Measurements from ENCODE around the gene CCDC192. TPM values are rescaled to one million over a fixed set of nuclear protein-coding genes. Genes with fewer than 3 reads are reported as not detected.

CCDC192 gene
- total RNA-seq, 2 donors from 2014 or later: not detected

- no peak for TF ChIP-seq CTCF (IDR thresholded peaks at IDR 0.05)
- no peaks in the 10 kb centered on the region for H3K9me3 ChIP-seq
- H3K27ac ChIP-seq: no peak overlapping the region
- no peaks in the 10 kb centered on the region for H3K4me1 ChIP-seq (ENCODE audit: control insufficient read depth in 1 of 2, low read depth in 2 of 2)
- ATAC-seq (ENCODE audit: insufficient number of reproducible peaks, low FRiP score, low read depth) (no peak), DNase-seq (ENCODE audit: low spot score) (no peak)
- H3K4me3 ChIP-seq: no peak overlapping the region
- H3K36me3 ChIP-seq: no peaks in the 10 kb centered on the region
- H3K27me3 ChIP-seq (replicated peaks; ENCODE audit: insufficient read depth): no peaks in the 10 kb centered on the region
These were observed 189.4 kb downstream of the CCDC192 start for GRCh38 chr5:127892467-127893207.

GRCh38 chr5:127893232-127893631 is 190.0 kb downstream of the CCDC192 start:
- no peak overlapping the region for H3K4me3 ChIP-seq
- H3K4me1 ChIP-seq (ENCODE audit: control insufficient read depth in 1 of 2, low read depth in 2 of 2): no peaks in the 10 kb centered on the region
- H3K9me3 ChIP-seq: no peaks in the 10 kb centered on the region
- no peaks in the 10 kb centered on the region for H3K36me3 ChIP-seq
- DNase-seq (ENCODE audit: low spot score): no peak
- no peak for ATAC-seq (ENCODE audit: insufficient number of reproducible peaks, low FRiP score, low read depth)
- no peak overlapping the region for H3K27ac ChIP-seq
- H3K27me3 ChIP-seq (replicated peaks; ENCODE audit: insufficient read depth): no peaks in the 10 kb centered on the region
- TF ChIP-seq CTCF (IDR thresholded peaks at IDR 0.05): no peak

GRCh38 chr5:127894461-127894860 is 191.3 kb downstream of the CCDC192 start:
- Histone ChIP-seq H3K27ac (no peak overlapping the region), H3K9me3 (no peaks in the 10 kb centered on the region), H3K4me3 (no peak overlapping the region), H3K36me3 (no peaks in the 10 kb centered on the region), H3K27me3 (replicated peaks; ENCODE audit: insufficient read depth) (no peaks in the 10 kb centered on the region), H3K4me1 (ENCODE audit: control insufficient read depth in 1 of 2, low read depth in 2 of 2) (no peaks in the 10 kb centered on the region)
- DNase-seq (ENCODE audit: low spot score): no peak
- no peak for TF ChIP-seq CTCF (IDR thresholded peaks at IDR 0.05)
- ATAC-seq (ENCODE audit: insufficient number of reproducible peaks, low FRiP score, low read depth): no peak

GRCh38 chr5:127898551-127899213 is 195.5 kb downstream of the CCDC192 start:
- DNase-seq (ENCODE audit: low spot score) (no peak), ATAC-seq (ENCODE audit: insufficient number of reproducible peaks, low FRiP score, low read depth) (no peak)
- H3K27me3 ChIP-seq (replicated peaks; ENCODE audit: insufficient read depth): no peaks in the 10 kb centered on the region
- H3K4me3 ChIP-seq: no peak overlapping the region
- H3K4me1 ChIP-seq (ENCODE audit: control insufficient read depth in 1 of 2, low read depth in 2 of 2): no peaks in the 10 kb centered on the region
- no peaks in the 10 kb centered on the region for H3K9me3 ChIP-seq
- H3K27ac ChIP-seq: no peak overlapping the region
- H3K36me3 ChIP-seq: no peaks in the 10 kb centered on the region
- no peak for TF ChIP-seq CTCF (IDR thresholded peaks at IDR 0.05)

- H3K27ac ChIP-seq: no peak overlapping the region
- no peak for TF ChIP-seq CTCF (IDR thresholded peaks at IDR 0.05)
- H3K9me3 ChIP-seq: no peaks in the 10 kb centered on the region
- ATAC-seq (ENCODE audit: insufficient number of reproducible peaks, low FRiP score, low read depth) (no peak), DNase-seq (ENCODE audit: low spot score) (no peak)
- H3K27me3 ChIP-seq (replicated peaks; ENCODE audit: insufficient read depth): no peaks in the 10 kb centered on the region
- no peak overlapping the region for H3K4me3 ChIP-seq
- no peaks in the 10 kb centered on the region for H3K4me1 ChIP-seq (ENCODE audit: control insufficient read depth in 1 of 2, low read depth in 2 of 2)
- no peaks in the 10 kb centered on the region for H3K36me3 ChIP-seq
These were observed 196.0 kb downstream of the CCDC192 start for GRCh38 chr5:127899214-127899610.
